Adrenal gland (tissue), 5 donors: ENCODE measurements around the gene KCNN3.
"Not testable (repeated sequence)": the region's sequence is repeated elsewhere in the genome, so short reads cannot be mapped to it uniquely, and the experiment has no call there.

Experiments
- POLR2A ChIP-seq, 2 donors: fragments of 450-650 bp; IDR thresholded peaks; one replicate each; pipeline ENCODE4 v1.6.1; 2017; ENCODE audit warnings: antibody characterized with exemption in 2 of 2, mild to moderate bottlenecking in 2 of 2, moderate library complexity in 1 of 2
- TF ChIP-seq, protein P1 (sequence below), 6 experiments: fragments of 450-650 bp in 4 of 6; fragments of 200-600 bp in 2 of 6; sonication (generic) in 1 of 6; IDR thresholded peaks; 1 replicate in 5 of 6; 2 replicates in 1 of 6; pipeline versions ENCODE4 v1.5.1 to v1.8.0; 2016 to 2021; ENCODE audit warnings: antibody characterized with exemption in 6 of 6, mild to moderate bottlenecking in 2 of 6, moderate library complexity in 1 of 6
- donor health status: DM: no; HTN: no; CAD: no.

DNA sequence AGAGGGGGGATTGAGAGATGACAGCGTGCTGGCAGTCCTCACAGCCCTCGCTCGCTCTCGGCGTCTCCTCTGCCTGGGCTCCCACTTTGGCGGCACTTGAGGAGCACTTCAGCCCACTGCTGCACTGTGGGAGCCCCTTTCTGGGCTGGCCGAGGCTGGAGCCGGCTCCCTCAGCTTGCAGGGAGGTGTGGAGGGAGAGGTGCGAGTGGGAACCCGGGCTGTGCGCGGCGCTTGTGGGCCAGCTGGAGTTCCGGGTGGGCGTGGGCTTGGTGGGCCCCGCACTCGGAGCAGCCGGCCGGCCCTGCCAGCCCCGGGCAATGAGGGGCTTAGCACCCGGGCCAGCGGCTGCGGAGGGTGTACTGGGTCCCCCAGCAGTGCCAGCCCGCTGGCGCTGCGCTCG, 192.2 kb downstream of the KCNN3 start:
- TF ChIP-seq, protein P1, sequence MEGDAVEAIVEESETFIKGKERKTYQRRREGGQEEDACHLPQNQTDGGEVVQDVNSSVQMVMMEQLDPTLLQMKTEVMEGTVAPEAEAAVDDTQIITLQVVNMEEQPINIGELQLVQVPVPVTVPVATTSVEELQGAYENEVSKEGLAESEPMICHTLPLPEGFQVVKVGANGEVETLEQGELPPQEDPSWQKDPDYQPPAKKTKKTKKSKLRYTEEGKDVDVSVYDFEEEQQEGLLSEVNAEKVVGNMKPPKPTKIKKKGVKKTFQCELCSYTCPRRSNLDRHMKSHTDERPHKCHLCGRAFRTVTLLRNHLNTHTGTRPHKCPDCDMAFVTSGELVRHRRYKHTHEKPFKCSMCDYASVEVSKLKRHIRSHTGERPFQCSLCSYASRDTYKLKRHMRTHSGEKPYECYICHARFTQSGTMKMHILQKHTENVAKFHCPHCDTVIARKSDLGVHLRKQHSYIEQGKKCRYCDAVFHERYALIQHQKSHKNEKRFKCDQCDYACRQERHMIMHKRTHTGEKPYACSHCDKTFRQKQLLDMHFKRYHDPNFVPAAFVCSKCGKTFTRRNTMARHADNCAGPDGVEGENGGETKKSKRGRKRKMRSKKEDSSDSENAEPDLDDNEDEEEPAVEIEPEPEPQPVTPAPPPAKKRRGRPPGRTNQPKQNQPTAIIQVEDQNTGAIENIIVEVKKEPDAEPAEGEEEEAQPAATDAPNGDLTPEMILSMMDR (IDR thresholded peaks at IDR 0.05), result not testable (repeated sequence)
- not testable (repeated sequence) for TF ChIP-seq POLR2A (IDR thresholded peaks at IDR 0.05)
